ENCODE measurements around the gene HEATR9.

- TF ChIP-seq CTCF (IDR thresholded peaks at IDR 0.05; ENCODE audit: insufficient read depth, low read length, poor library complexity, severe bottlenecking) = no peak
- no peak for TF ChIP-seq EZH2phosphoT487 (conservative IDR thresholded peaks at IDR 0.05; ENCODE audit: low read length)
Observed at GRCh38 chr17:35846055-35846809, 22.5 kb downstream of the HEATR9 start.
